Measurements from ENCODE around the gene TRMT10A. TPM values are rescaled to one million over a fixed set of nuclear protein-coding genes. Genes with fewer than 3 reads are reported as not detected.
"Not testable (repeated sequence)": the region's sequence is repeated elsewhere in the genome, so short reads cannot be mapped to it uniquely, and the experiment has no call there.

The TRMT10A gene
- total RNA-seq, 1 donor from 2014 or later = 7.4 TPM

- no peak for TF ChIP-seq CTCF (conservative IDR thresholded peaks at IDR 0.05)
- no peaks in the 10 kb centered on the region for H3K36me3 Mint-ChIP-seq
- H3K4me3 Mint-ChIP-seq = no peak overlapping the region
- no peak for DNase-seq (ENCODE audit: extremely low spot score, unreplicated experiment)
- no peaks in the 10 kb centered on the region for H3K27me3 Mint-ChIP-seq
- H3K4me1 Mint-ChIP-seq (ENCODE audit: unreplicated experiment) = no peaks in the 10 kb centered on the region
- H3K27ac Mint-ChIP-seq = no peak overlapping the region
- no peaks in the 10 kb centered on the region for H3K9me3 Mint-ChIP-seq
These were observed 11.0 kb downstream of the TRMT10A start for GRCh38 chr4:99552872-99553271.

- no peak for TF ChIP-seq CTCF (conservative IDR thresholded peaks at IDR 0.05)
- Mint-ChIP-seq H3K9me3 (no peaks in the 10 kb centered on the region), H3K36me3 (no peaks in the 10 kb centered on the region), H3K27me3 (no peaks in the 10 kb centered on the region), H3K4me3 (no peak overlapping the region), H3K27ac (no peak overlapping the region), H3K4me1 (ENCODE audit: unreplicated experiment) (peaks cover 3% of the 10 kb centered on the region)
- no peak for DNase-seq (ENCODE audit: extremely low spot score, unreplicated experiment)
These were observed 23.4 kb downstream of the TRMT10A start for GRCh38 chr4:99540277-99540939.

DNA sequence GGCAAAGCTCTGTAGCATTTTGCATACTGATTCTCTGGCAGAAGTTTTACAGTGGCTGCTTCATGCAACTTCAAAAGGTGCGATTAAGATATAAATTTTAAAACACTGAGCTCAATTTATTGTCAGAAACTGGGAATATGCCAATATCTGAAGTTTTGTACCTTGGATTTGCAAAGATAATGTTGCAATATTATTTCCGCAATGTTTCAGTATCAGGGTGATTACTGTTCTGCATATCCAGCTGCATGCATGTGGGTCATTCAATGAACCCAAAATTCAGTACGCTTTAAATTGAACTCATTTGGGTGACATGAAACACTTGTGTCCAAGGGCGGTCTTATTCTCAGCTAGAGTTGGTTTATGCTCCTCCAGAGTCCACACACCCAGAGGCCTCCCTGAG, 26.2 kb downstream of the TRMT10A start:
- Mint-ChIP-seq H3K27me3 (no peaks in the 10 kb centered on the region), H3K36me3 (no peaks in the 10 kb centered on the region), H3K9me3 (no peaks in the 10 kb centered on the region), H3K4me3 (no peak overlapping the region), H3K27ac (no peak overlapping the region), H3K4me1 (ENCODE audit: unreplicated experiment) (peaks cover 3% of the 10 kb centered on the region)
- TF ChIP-seq CTCF (conservative IDR thresholded peaks at IDR 0.05) = no peak
- DNase-seq (ENCODE audit: extremely low spot score, unreplicated experiment) = no peak

- TF ChIP-seq CTCF (conservative IDR thresholded peaks at IDR 0.05) = no peak
These were observed 27.0 kb downstream of the TRMT10A start for GRCh38 chr4:99536848-99537247.

GRCh38 chr4:99536271-99536670, 27.6 kb downstream of the TRMT10A start:
- H3K27ac Mint-ChIP-seq = no peak overlapping the region
- TF ChIP-seq CTCF (conservative IDR thresholded peaks at IDR 0.05) = no peak
- no peak overlapping the region for H3K4me3 Mint-ChIP-seq
- no peaks in the 10 kb centered on the region for H3K9me3 Mint-ChIP-seq
- peaks cover 3% of the 10 kb centered on the region for H3K4me1 Mint-ChIP-seq (ENCODE audit: unreplicated experiment)
- DNase-seq (ENCODE audit: extremely low spot score, unreplicated experiment) = no peak
- H3K36me3 Mint-ChIP-seq = no peaks in the 10 kb centered on the region
- peaks cover 4% of the 10 kb centered on the region for H3K27me3 Mint-ChIP-seq

More at GRCh38 chr4:99536848-99537247, 27.0 kb downstream of the TRMT10A start:
- no peak overlapping the region for H3K4me3 Mint-ChIP-seq
- no peaks in the 10 kb centered on the region for H3K27me3 Mint-ChIP-seq
- no peak for DNase-seq (ENCODE audit: extremely low spot score, unreplicated experiment)
- peaks cover 3% of the 10 kb centered on the region for H3K4me1 Mint-ChIP-seq (ENCODE audit: unreplicated experiment)
- H3K27ac Mint-ChIP-seq = no peak overlapping the region
- no peaks in the 10 kb centered on the region for H3K36me3 Mint-ChIP-seq
- no peaks in the 10 kb centered on the region for H3K9me3 Mint-ChIP-seq

DNA sequence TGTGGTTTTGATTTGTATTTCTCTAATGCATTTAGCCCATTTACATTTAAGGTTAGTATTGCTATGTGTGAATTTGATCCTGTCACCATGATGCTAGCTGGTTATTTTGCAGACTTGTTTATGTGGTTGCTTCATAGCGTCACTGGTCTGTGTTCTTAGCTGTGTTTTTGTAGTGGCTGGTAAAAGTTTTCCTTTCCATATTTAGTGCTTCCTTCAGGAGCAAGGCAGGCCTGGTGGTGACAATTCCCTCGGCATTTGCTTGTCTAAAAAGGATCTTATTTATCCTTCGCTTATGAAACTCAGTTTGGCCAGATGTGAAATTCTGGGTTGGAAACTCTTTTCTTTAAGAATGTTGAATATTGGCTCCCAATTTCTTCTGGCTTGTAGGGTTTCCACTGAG, 29.1 kb downstream of the TRMT10A start:
- H3K4me1 Mint-ChIP-seq (ENCODE audit: unreplicated experiment); H3K9me3 Mint-ChIP-seq; H3K27ac Mint-ChIP-seq; H3K36me3 Mint-ChIP-seq; DNase-seq (ENCODE audit: extremely low spot score, unreplicated experiment); H3K27me3 Mint-ChIP-seq; H3K4me3 Mint-ChIP-seq: not testable (repeated sequence)
